A549 (cell line): ENCODE results near the gene NRSN1. TPM values are rescaled to one million over a fixed set of nuclear protein-coding genes. Genes with fewer than 3 reads are reported as not detected.

Experiments
- ATAC-seq, 2 experiments: fragments of 200-7000 bp in 1 of 2; fragments of >200 bp in 1 of 2; cut with Nextera tagmentation in 1 of 2; cut with Tn5 transposase in 1 of 2; 3 replicates each; pipeline versions ENCODE4 v1.8.0 to v1.9.1; 2018 to 2020; ENCODE audit warnings: mild to moderate bottlenecking in 1 of 2, moderate library complexity in 1 of 2
- CTCF ChIA-PET: fragments of 300-600 bp; sonication (Branson Sonifier 250); formaldehyde crosslinking; extraction: SDS; loops from one replicate; lab custom pipeline; 2021; ENCODE audit warnings: antibody characterized with exemption, inconsistent platforms; lab: Yijun Ruan, JAX
- POLR2A ChIA-PET: fragments of 350-600 bp; formaldehyde crosslinking; extraction: SDS; loops from one replicate; lab custom pipeline; 2021; ENCODE audit warnings: antibody characterized with exemption, inconsistent platforms; lab: Yijun Ruan, JAX
- DNase-seq, 2 experiments: peaks; one replicate each; pipeline versions ENCODE4 v3.0.0 to v3.0.0-alpha.2; 2011 to 2016; ENCODE audit warnings: low read depth in 1 of 2, low spot score in 1 of 2
- FAIRE-seq: peaks from 2 replicates; lab custom pipeline; 2011; peaks lifted over from hg19 to GRCh38; lab: Jason Lieb, UNC
- H3K27ac ChIP-seq, 2 experiments: fragments of >200 bp; sonication (Bioruptor Twin); formaldehyde crosslinking; 3 replicates each; pipeline ENCODE4 v1.5.1; 2016 to 2017
- H3K4me1 ChIP-seq: fragments of >200 bp; sonication (Bioruptor Twin); formaldehyde crosslinking; 3 replicates; pipeline ENCODE4 v1.6.1; 2016
- H3K4me2 ChIP-seq: fragments of >200 bp; sonication (Bioruptor Twin); formaldehyde crosslinking; 3 replicates; pipeline ENCODE4 v1.6.1; 2016
- H3K4me3 ChIP-seq: fragments of >200 bp; sonication (Bioruptor Twin); formaldehyde crosslinking; 3 replicates; pipeline ENCODE4 v1.5.1; 2016
- H3K9me3 ChIP-seq: fragments of >200 bp; sonication (Bioruptor Twin); formaldehyde crosslinking; 3 replicates; pipeline ENCODE4 v1.6.1; 2016
- ATOH8 ChIP-seq: fragments of 250-450 bp; sonication (Bioruptor Pico); IDR thresholded peaks from 2 replicates; pipeline ENCODE4 v1.5.0; 2020; ENCODE audit warnings: low read depth, mild to moderate bottlenecking, moderate library complexity
- CBX8 ChIP-seq: fragments of 200-600 bp; sonication (generic); IDR thresholded peaks from 2 replicates; pipeline ENCODE4 v1.6.1; 2016
- CHD2 ChIP-seq: fragments of 150-350 bp; IDR thresholded peaks from 2 replicates; pipeline ENCODE4 v1.6.1; 2014; ENCODE audit warnings: low read length; ENCODE audit not compliant: partially characterized antibody
- EHF ChIP-seq: fragments of 250-450 bp; sonication (Bioruptor Pico); IDR thresholded peaks from 2 replicates; pipeline ENCODE4 v1.5.0; 2020; ENCODE audit warnings: mild to moderate bottlenecking
- EHMT2 ChIP-seq: fragments of 200-600 bp; sonication (generic); IDR thresholded peaks from 2 replicates; pipeline ENCODE4 v1.6.1; 2016; ENCODE audit warnings: antibody characterized with exemption, low read depth, mild to moderate bottlenecking, moderate library complexity
- ELK1 ChIP-seq: fragments of 150-350 bp; IDR thresholded peaks from 2 replicates; pipeline ENCODE4 v1.6.1; 2014; ENCODE audit warnings: low read depth, mild to moderate bottlenecking, low read length
- ESRRA ChIP-seq: fragments of 150-350 bp; IDR thresholded peaks from 2 replicates; pipeline ENCODE4 v1.6.1; 2014; ENCODE audit warnings: mild to moderate bottlenecking, low read length, borderline replicate concordance
- FOXS1 ChIP-seq: fragments of 250-450 bp; sonication (Bioruptor Pico); IDR thresholded peaks from 2 replicates; pipeline ENCODE4 v1.5.0; 2020; ENCODE audit warnings: mild to moderate bottlenecking, moderate library complexity
- HEYL ChIP-seq: fragments of 250-450 bp; sonication (Bioruptor Pico); IDR thresholded peaks from 2 replicates; pipeline ENCODE4 v1.8.0; 2021; ENCODE audit warnings: mild to moderate bottlenecking, moderate library complexity
- HOXA7 ChIP-seq: fragments of 250-450 bp; sonication (Bioruptor Pico); IDR thresholded peaks from 2 replicates; pipeline ENCODE4 v1.5.0; 2020; ENCODE audit warnings: mild to moderate bottlenecking, moderate library complexity
- KDM1A ChIP-seq: fragments of 200-600 bp; sonication (generic); IDR thresholded peaks from 2 replicates; pipeline ENCODE4 v1.6.1; 2016; ENCODE audit warnings: low read depth, mild to moderate bottlenecking
- MAFK ChIP-seq: fragments of 450-650 bp; IDR thresholded peaks from 2 replicates; pipeline ENCODE4 v1.6.1; 2014; ENCODE audit not compliant: partially characterized antibody
- PHF8 ChIP-seq: fragments of 200-600 bp; sonication (generic); IDR thresholded peaks from 2 replicates; pipeline ENCODE4 v1.6.1; 2016; ENCODE audit warnings: low read depth, mild to moderate bottlenecking, antibody characterized with exemption, moderate library complexity, borderline replicate concordance
- RCOR1 ChIP-seq: fragments of 150-350 bp; IDR thresholded peaks from 2 replicates; pipeline ENCODE4 v1.6.1; 2014; ENCODE audit warnings: antibody characterized with exemption, low read length, low read depth
- RNF2 ChIP-seq: fragments of 200-600 bp; sonication (generic); IDR thresholded peaks from 2 replicates; pipeline ENCODE4 v1.6.1; 2016; ENCODE audit warnings: low read depth, mild to moderate bottlenecking, antibody characterized with exemption, moderate library complexity, borderline replicate concordance
- SREBF2 ChIP-seq: fragments of 450-650 bp; IDR thresholded peaks from 2 replicates; pipeline ENCODE4 v1.6.1; 2014; ENCODE audit warnings: mild to moderate bottlenecking, moderate library complexity
- TFCP2L1 ChIP-seq: fragments of 250-450 bp; sonication (Bioruptor Pico); IDR thresholded peaks from 2 replicates; pipeline ENCODE4 v1.5.0; 2021; ENCODE audit warnings: mild to moderate bottlenecking
- WGBS: methylation state at CpG from one replicate; pipeline ENCODE4 v1.1.6; 2017; ENCODE audit errors: missing lambda C conversion rate; 5-methylcytosine and 5-hydroxymethylcytosine counted together
- polyA plus RNA-seq, 4 experiments: library from polyadenylated mRNA; depleted of rRNA in 3 of 4; stranded (reverse); fragments of >200 nt; fragmentation: RNase III in 1 of 4; extraction: RNeasy Plus Mini Kit Qiagen cat#74134 plus additional on column Dnase treatment in 1 of 4; gene quantifications; 2 replicates in 3 of 4; 3 replicates in 1 of 4; pipeline ENCODE4 v1.2.3, GENCODE V29; 2011 to 2017

The NRSN1 gene
- polyA plus RNA-seq, 2 of the 4 experiments (the other 2 are of a cell fraction): not detected

- DNase-seq (no peak), FAIRE-seq (no peak)
- POLR2A ChIA-PET: no interaction called here
These were observed 20.9 kb downstream of the NRSN1 start for GRCh38 chr6:24146871-24147270.

GRCh38 chr6:24147511-24148153 lies 21.6 kb downstream of the NRSN1 start:
- ATAC-seq (no peak), FAIRE-seq (no peak), DNase-seq (no peak)
- H3K9me3 ChIP-seq: no peaks in the 10 kb centered on the region
- no peak overlapping the region for H3K4me3 ChIP-seq
- H3K4me2 ChIP-seq: no peak overlapping the region
- POLR2A ChIA-PET: no interaction called here
- 41% methylated on average over 8 of the region's 8 CpGs for WGBS
- no peak overlapping the region for H3K27ac ChIP-seq
- no peaks in the 10 kb centered on the region for H3K4me1 ChIP-seq
- CTCF ChIA-PET: interaction anchor here (1.2 kb wide), 1 partner anchor 57 kb away, joined by 3 read pairs; no protein-coding TSS in a partner anchor
- TF ChIP-seq FOXS1 (CRISPR knock-in tag) (no peak), RCOR1 (no peak), SREBF2 (no peak)

More at GRCh38 chr6:24146871-24147270, 20.9 kb downstream of the NRSN1 start:
- Histone ChIP-seq H3K4me1 (no peaks in the 10 kb centered on the region), H3K4me3 (no peak overlapping the region), H3K9me3 (no peaks in the 10 kb centered on the region), H3K4me2 (no peak overlapping the region), H3K27ac (no peak overlapping the region)
- ATAC-seq: no peak
- peak; percentile 42 for TF ChIP-seq MAFK
- TF ChIP-seq ELK1: no peak
- WGBS: 70% methylated on average over 3 of the region's 3 CpGs
- CTCF ChIA-PET: interaction anchor here (1.2 kb wide), 1 partner anchor 58 kb away, joined by 3 read pairs; no protein-coding TSS in a partner anchor

GRCh38 chr6:24148154-24148570 lies 22.1 kb downstream of the NRSN1 start:
- no peak overlapping the region for H3K27ac ChIP-seq
- ATAC-seq (no peak), FAIRE-seq (no peak), DNase-seq (no peak)
- H3K4me1 ChIP-seq: no peaks in the 10 kb centered on the region
- WGBS: 45% methylated on average over 3 of the region's 3 CpGs
- CTCF ChIA-PET: interaction anchor here (1.2 kb wide), 1 partner anchor 57 kb away, joined by 3 read pairs; no protein-coding TSS in a partner anchor
- POLR2A ChIA-PET: no interaction called here
- no peak overlapping the region for H3K4me3 ChIP-seq
- H3K9me3 ChIP-seq: no peaks in the 10 kb centered on the region
- H3K4me2 ChIP-seq: no peak overlapping the region
- TF ChIP-seq CBX8: no peak
- no peak for TF ChIP-seq HEYL
- no peak for TF ChIP-seq ESRRA
- no peak for TF ChIP-seq TFCP2L1 (CRISPR knock-in tag)
- TF ChIP-seq MAFK: no peak
- TF ChIP-seq RNF2: no peak
- no peak for TF ChIP-seq EHMT2
- no peak for TF ChIP-seq EHF (CRISPR knock-in tag)
- TF ChIP-seq HOXA7 (CRISPR knock-in tag): no peak

GRCh38 chr6:24148684-24149083 lies 22.7 kb downstream of the NRSN1 start:
- Histone ChIP-seq H3K9me3 (no peaks in the 10 kb centered on the region), H3K4me3 (no peak overlapping the region), H3K4me2 (no peak overlapping the region), H3K4me1 (no peaks in the 10 kb centered on the region), H3K27ac (no peak overlapping the region)
- CTCF ChIA-PET: no interaction called here
- no peak for TF ChIP-seq RNF2
- no peak for TF ChIP-seq CHD2
- TF ChIP-seq PHF8: no peak
- no peak for TF ChIP-seq ATOH8
- no peak for TF ChIP-seq KDM1A
- POLR2A ChIA-PET: no interaction called here
- ATAC-seq: no peak
- FAIRE-seq: no peak
- no peak for DNase-seq
